HG03432 (cell line): ENCODE data around the gene COTL1.
"Not testable (repeated sequence)": the region's sequence is repeated elsewhere in the genome, so short reads cannot be mapped to it uniquely, and the experiment has no call there.

ENCODE experiments used
- ATAC-seq: cut with Tn5 transposase; IDR thresholded peaks from one replicate; pipeline ENCODE4 v1.9.1; 2021; ENCODE audit warnings: mild to moderate bottlenecking, moderate library complexity; ENCODE audit not compliant: unreplicated experiment

The COTL1 gene

GRCh38 chr16:84535408-84535807 lies 82.5 kb downstream of the COTL1 start:
- no peak for ATAC-seq

- no peak for ATAC-seq
These were observed 83.1 kb downstream of the COTL1 start for GRCh38 chr16:84534815-84535214.

GRCh38 chr16:84532855-84533486 lies 84.9 kb downstream of the COTL1 start:
- no peak for ATAC-seq

- ATAC-seq = no peak
These were observed 85.6 kb downstream of the COTL1 start for GRCh38 chr16:84532291-84532724.

- ATAC-seq = no peak
These were observed 86.2 kb downstream of the COTL1 start for GRCh38 chr16:84531671-84532111.

GRCh38 chr16:84530590-84530989 lies 87.3 kb downstream of the COTL1 start:
- no peak for ATAC-seq

- no peak for ATAC-seq
These were observed 88.3 kb downstream of the COTL1 start for GRCh38 chr16:84529607-84530006.

GRCh38 chr16:84528322-84528721 lies 89.6 kb downstream of the COTL1 start:
- no peak for ATAC-seq

GRCh38 chr16:84527532-84528269 lies 90.2 kb downstream of the COTL1 start:
- no peak for ATAC-seq

GRCh38 chr16:84526794-84527531 lies 90.9 kb downstream of the COTL1 start:
- ATAC-seq = no peak

GRCh38 chr16:84524941-84525581 lies 92.8 kb downstream of the COTL1 start:
- not testable (repeated sequence) for ATAC-seq

GRCh38 chr16:84524346-84524920 lies 93.4 kb downstream of the COTL1 start:
- ATAC-seq = no peak

GRCh38 chr16:84521497-84521770 lies 96.4 kb downstream of the COTL1 start:
- ATAC-seq = no peak

GRCh38 chr16:84520725-84521496 lies 97.0 kb downstream of the COTL1 start:
- no peak for ATAC-seq

- ATAC-seq = no peak
These were observed 98.0 kb downstream of the COTL1 start for GRCh38 chr16:84519855-84520254.

- ATAC-seq = no peak
These were observed 99.0 kb downstream of the COTL1 start for GRCh38 chr16:84518804-84519341.

- ATAC-seq = not testable (repeated sequence)
These were observed 99.7 kb downstream of the COTL1 start for GRCh38 chr16:84518220-84518619.

GRCh38 chr16:84517366-84517765 lies 100.5 kb downstream of the COTL1 start:
- ATAC-seq = no peak
